ENCODE data around the gene BECN2.

Gene BECN2

DNA sequence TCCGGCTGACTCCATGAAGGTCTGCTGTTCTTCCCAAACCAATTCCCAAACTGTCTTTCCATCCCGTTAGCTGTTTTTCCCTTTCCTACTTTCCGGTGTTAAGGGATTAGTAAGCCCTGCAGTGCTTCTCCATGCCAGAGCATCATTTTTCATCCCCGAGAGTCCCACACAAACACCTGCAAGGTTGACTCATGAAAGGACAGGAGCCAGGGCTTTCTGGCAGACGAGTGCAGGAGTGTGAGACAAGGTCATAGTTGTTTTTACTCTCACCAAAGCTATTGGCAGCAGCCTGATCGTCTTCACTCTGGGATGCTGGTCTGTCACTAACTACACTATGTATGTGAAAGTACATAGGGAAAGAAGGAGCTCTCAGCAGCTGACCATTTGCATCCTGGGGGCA, 10.2 kb upstream of the BECN2 start:
- no peak for DNase-seq (ENCODE audit: low read depth)
- no peak overlapping the region for H3K4me3 ChIP-seq (ENCODE audit: low read depth, low read length)
- TF ChIP-seq CTCF (conservative IDR thresholded peaks at IDR 0.05; ENCODE audit: low read depth, low read length) = no peak

GRCh38 chr1:241950390-241950789, 7.2 kb upstream of the BECN2 start:
- no peak for DNase-seq (ENCODE audit: low read depth)
- H3K4me3 ChIP-seq (ENCODE audit: low read depth, low read length) = no peak overlapping the region
- no peak for TF ChIP-seq CTCF (conservative IDR thresholded peaks at IDR 0.05; ENCODE audit: low read depth, low read length)

DNA sequence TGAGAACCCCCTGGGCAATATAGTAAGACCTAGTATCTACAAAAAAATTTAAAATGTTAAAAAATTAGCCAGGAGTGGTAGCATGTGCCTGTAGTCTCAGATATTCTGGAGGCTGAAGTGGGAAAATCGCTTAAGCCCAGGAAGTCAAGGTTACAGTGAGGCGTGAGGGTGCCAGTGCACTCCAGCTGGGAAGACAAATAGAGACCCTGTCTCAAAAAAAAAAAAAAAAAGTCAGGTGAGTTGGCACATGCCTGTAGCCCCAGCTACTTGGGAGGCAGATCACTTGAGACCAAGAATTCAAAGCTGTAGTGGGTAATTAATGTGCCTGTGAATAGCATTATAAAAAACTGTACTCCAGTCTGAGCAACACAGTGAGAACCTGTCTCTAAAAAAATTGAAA, 4.6 kb downstream of the BECN2 start:
- no peak for DNase-seq (ENCODE audit: low read depth)
- TF ChIP-seq CTCF (conservative IDR thresholded peaks at IDR 0.05; ENCODE audit: low read depth, low read length) = no peak
- H3K4me3 ChIP-seq (ENCODE audit: low read depth, low read length) = no peak overlapping the region

GRCh38 chr1:241963722-241964121, 6.2 kb downstream of the BECN2 start:
- no peak overlapping the region for H3K4me3 ChIP-seq (ENCODE audit: low read depth, low read length)
- no peak for TF ChIP-seq CTCF (conservative IDR thresholded peaks at IDR 0.05; ENCODE audit: low read depth, low read length)
- DNase-seq (ENCODE audit: low read depth) = no peak

DNA sequence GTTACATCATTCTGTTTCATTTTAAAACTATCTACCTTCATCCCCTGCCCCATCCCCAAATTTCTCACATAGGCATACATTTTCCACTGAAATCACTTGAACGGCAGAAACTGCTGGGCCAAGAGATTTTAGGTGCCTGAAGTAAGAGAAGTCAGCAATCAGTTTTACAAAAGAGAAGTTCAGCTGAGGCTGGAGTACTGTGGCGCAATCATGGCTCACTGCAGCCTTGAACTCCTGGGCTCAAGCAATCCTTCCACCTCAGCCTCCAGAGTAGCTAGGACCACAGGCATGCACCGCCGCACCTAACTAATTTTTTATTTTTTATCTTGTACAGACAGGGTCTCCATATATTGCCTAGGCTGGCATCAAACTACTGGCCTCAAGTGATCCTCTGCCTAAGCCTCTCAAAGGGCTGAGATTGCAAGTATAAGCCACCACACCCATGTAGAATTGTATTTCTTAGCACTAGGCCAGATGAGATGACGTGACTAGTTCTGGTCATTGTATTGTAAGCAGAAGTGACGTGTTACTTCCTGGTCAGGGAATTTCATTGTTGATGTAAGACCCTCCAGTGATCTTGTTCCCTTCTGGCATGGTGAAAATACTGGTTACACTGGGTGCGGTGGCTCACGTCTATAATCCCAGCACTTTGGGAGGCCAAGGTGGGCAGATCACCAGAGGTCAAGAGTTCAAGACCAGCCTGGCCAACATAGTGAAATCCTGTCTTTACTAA, 7.1 kb downstream of the BECN2 start:
- TF ChIP-seq CTCF (conservative IDR thresholded peaks at IDR 0.05; ENCODE audit: low read depth, low read length) = no peak
- no peak overlapping the region for H3K4me3 ChIP-seq (ENCODE audit: low read depth, low read length)
- no peak for DNase-seq (ENCODE audit: low read depth)

DNA sequence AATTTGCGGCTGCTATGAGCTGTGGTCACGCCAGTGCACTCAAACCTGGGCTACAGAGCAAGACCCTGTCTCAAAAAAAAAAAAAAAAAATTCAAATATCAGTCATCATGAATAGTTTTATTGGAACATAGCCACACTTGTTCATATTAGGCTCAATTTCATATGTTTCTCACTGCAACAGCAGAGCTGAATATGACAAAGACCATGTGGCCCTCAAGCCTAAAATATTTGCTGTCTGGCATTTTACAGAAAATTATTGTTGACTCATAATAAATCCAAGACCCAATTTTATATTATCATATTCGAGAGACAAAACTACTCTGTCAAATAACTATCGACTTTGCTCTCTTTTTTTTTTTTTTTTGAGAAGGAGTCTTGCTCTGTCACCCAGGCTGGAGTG, 11.0 kb downstream of the BECN2 start:
- no peak for DNase-seq (ENCODE audit: low read depth)
- TF ChIP-seq CTCF (conservative IDR thresholded peaks at IDR 0.05; ENCODE audit: low read depth, low read length) = no peak
- no peak overlapping the region for H3K4me3 ChIP-seq (ENCODE audit: low read depth, low read length)

GRCh38 chr1:241972703-241973369, 15.3 kb downstream of the BECN2 start:
- H3K4me3 ChIP-seq (ENCODE audit: low read depth, low read length) = no peak overlapping the region
- DNase-seq (ENCODE audit: low read depth) = peak; percentile 49
- no peak for TF ChIP-seq CTCF (conservative IDR thresholded peaks at IDR 0.05; ENCODE audit: low read depth, low read length)

All from choroid plexus epithelial cell (primary cell).